SK-N-SH (cell line): ENCODE data around the gene JMJD1C.

Source experiments
- EP300 ChIP-seq, 2 experiments: IDR thresholded peaks; 2 replicates each; pipeline versions ENCODE4 v1.4.0 to v1.6.1; 2012; ENCODE audit warnings: borderline replicate concordance in 1 of 2, low read depth in 1 of 2, low read length in 1 of 2
- EZH2phosphoT487 ChIP-seq: fragments of 200-600 bp; sonication (generic); IDR thresholded peaks from 2 replicates; pipeline ENCODE4 v1.6.1; 2017; ENCODE audit warnings: low read depth, mixed run types, mild to moderate bottlenecking, antibody characterized with exemption, moderate library complexity, borderline replicate concordance
- GATA2 ChIP-seq: sonication (generic); formaldehyde crosslinking; IDR thresholded peaks from 2 replicates; pipeline ENCODE4 v1.5.0; 2020; ENCODE audit warnings: mild to moderate bottlenecking, missing genetic modification reagents
- NFIC ChIP-seq: IDR thresholded peaks from 2 replicates; pipeline ENCODE4 v1.4.0; 2012; ENCODE audit warnings: borderline replicate concordance
- POLR2AphosphoS5 ChIP-seq: IDR thresholded peaks from 2 replicates; pipeline ENCODE4 v1.6.1; 2012; ENCODE audit warnings: low read depth, low read length
- RFX5 ChIP-seq: IDR thresholded peaks from 2 replicates; pipeline ENCODE4 v1.6.1; 2012; ENCODE audit warnings: mild to moderate bottlenecking, improper control_type of control experiment, low read length
- SIN3A ChIP-seq: IDR thresholded peaks from 2 replicates; pipeline ENCODE4 v1.6.1; 2012; ENCODE audit warnings: low read depth, mild to moderate bottlenecking, low read length, moderate library complexity, borderline replicate concordance
- TAF1 ChIP-seq: IDR thresholded peaks from 2 replicates; pipeline ENCODE4 v1.6.1; 2012; ENCODE audit warnings: low read depth, mild to moderate bottlenecking, low read length, moderate library complexity, borderline replicate concordance
- TCF12 ChIP-seq: IDR thresholded peaks from 2 replicates; pipeline ENCODE4 v1.4.0; 2012
- YY1 ChIP-seq: IDR thresholded peaks from 2 replicates; pipeline ENCODE4 v1.4.0; 2012; ENCODE audit warnings: low read depth, mild to moderate bottlenecking
- TF ChIP-seq, protein P1 (sequence below): fragments of 200-600 bp; sonication (generic); IDR thresholded peaks from 2 replicates; pipeline ENCODE4 v1.6.1; 2017; ENCODE audit warnings: antibody characterized with exemption, mild to moderate bottlenecking, moderate library complexity
- TF ChIP-seq, protein P2 (sequence below): IDR thresholded peaks from 2 replicates; pipeline ENCODE4 v1.4.0; 2012; ENCODE audit warnings: low read depth, borderline replicate concordance
- TF ChIP-seq, protein P3 (sequence below): IDR thresholded peaks from 2 replicates; pipeline ENCODE4 v1.4.0; 2012; ENCODE audit warnings: low read depth

DNA sequence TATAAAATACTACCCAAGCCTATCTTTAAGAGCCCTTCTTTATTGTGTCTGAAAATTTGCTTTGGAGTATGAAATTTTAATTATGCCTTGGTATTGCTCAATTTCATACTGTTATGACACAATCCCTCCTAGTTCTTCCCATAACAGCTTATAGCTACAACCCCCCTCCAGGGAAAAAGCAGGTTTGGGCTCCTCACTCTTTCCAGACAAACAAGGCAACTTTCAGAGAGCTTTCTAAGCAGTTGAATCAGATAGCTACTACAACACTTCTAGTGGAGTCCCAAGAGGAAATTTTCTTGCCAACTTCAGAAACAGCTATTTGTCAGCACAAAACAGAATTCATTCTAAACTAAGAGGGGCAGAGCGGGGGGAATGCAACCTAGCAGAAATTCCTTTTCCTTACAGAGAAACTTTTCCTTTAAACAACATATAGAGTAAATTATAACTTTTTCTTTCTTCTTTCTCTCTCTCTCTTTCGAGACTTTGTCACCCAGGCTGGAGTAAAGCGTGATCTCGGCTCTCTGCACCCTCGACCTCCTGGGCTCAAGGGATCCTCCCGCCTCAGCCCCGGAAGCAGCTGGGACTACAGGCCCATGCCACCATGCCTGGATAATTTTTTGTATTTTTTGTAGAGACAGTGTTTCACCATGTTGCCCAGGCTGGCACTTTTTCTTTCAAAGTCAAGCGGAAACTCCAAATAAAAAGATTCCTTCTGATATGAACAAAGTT is 26.0 kb upstream of the JMJD1C start:
- TF ChIP-seq EZH2phosphoT487 (no peak), TCF12 (no peak), SIN3A (no peak), TAF1 (no peak), POLR2AphosphoS5 (no peak), YY1 (no peak), GATA2 (CRISPR knock-in tag) (no peak), NFIC (no peak), EP300 (IDR thresholded peaks at IDR 0.05; ENCODE audit: borderline replicate concordance in 1 of 2, low read depth in 1 of 2, low read length in 1 of 2) (no peak), RFX5 (no peak)
- TF ChIP-seq, protein P1, sequence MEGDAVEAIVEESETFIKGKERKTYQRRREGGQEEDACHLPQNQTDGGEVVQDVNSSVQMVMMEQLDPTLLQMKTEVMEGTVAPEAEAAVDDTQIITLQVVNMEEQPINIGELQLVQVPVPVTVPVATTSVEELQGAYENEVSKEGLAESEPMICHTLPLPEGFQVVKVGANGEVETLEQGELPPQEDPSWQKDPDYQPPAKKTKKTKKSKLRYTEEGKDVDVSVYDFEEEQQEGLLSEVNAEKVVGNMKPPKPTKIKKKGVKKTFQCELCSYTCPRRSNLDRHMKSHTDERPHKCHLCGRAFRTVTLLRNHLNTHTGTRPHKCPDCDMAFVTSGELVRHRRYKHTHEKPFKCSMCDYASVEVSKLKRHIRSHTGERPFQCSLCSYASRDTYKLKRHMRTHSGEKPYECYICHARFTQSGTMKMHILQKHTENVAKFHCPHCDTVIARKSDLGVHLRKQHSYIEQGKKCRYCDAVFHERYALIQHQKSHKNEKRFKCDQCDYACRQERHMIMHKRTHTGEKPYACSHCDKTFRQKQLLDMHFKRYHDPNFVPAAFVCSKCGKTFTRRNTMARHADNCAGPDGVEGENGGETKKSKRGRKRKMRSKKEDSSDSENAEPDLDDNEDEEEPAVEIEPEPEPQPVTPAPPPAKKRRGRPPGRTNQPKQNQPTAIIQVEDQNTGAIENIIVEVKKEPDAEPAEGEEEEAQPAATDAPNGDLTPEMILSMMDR = no peak
- TF ChIP-seq, protein P2, sequence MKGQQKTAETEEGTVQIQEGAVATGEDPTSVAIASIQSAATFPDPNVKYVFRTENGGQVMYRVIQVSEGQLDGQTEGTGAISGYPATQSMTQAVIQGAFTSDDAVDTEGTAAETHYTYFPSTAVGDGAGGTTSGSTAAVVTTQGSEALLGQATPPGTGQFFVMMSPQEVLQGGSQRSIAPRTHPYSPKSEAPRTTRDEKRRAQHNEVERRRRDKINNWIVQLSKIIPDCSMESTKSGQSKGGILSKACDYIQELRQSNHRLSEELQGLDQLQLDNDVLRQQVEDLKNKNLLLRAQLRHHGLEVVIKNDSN = no peak
- TF ChIP-seq, protein P3, sequence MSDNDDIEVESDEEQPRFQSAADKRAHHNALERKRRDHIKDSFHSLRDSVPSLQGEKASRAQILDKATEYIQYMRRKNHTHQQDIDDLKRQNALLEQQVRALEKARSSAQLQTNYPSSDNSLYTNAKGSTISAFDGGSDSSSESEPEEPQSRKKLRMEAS = no peak
